NCI-H2227 (cell line): ENCODE data around the gene PIK3R6.
A peak's percentile ranks its signal among the peaks of the same experiment; 100 is the strongest.
"Not testable (repeated sequence)": the region's sequence is repeated elsewhere in the genome, so short reads cannot be mapped to it uniquely, and the experiment has no call there.

ENCODE experiments used
- DNase-seq: peaks from one replicate; lab custom pipeline; 2025; ENCODE audit not compliant: unreplicated experiment; lab: John Stamatoyannopoulos, UW

PIK3R6 gene

GRCh38 chr17:8829036-8829941 lies 38.2 kb downstream of the PIK3R6 start:
- DNase-seq, result no peak

- no peak for DNase-seq
Measured at GRCh38 chr17:8828517-8828875, 39.0 kb downstream of the PIK3R6 start.

GRCh38 chr17:8826808-8827435 lies 40.6 kb downstream of the PIK3R6 start:
- DNase-seq, result no peak

GRCh38 chr17:8825802-8826201 lies 41.7 kb downstream of the PIK3R6 start:
- no peak for DNase-seq

GRCh38 chr17:8823279-8823678 lies 44.2 kb downstream of the PIK3R6 start:
- DNase-seq, result no peak

GRCh38 chr17:8822401-8823035 lies 45.0 kb downstream of the PIK3R6 start:
- DNase-seq, result no peak

- no peak for DNase-seq
Measured at GRCh38 chr17:8821446-8822105, 45.9 kb downstream of the PIK3R6 start.

GRCh38 chr17:8820311-8821010 lies 47.0 kb downstream of the PIK3R6 start:
- peak; percentile 10 for DNase-seq

GRCh38 chr17:8818654-8819330 lies 48.7 kb downstream of the PIK3R6 start:
- no peak for DNase-seq

GRCh38 chr17:8818047-8818446 lies 49.4 kb downstream of the PIK3R6 start:
- DNase-seq, result no peak

- DNase-seq, result no peak
Measured at GRCh38 chr17:8806926-8807550, 60.4 kb downstream of the PIK3R6 start.

GRCh38 chr17:8806253-8806925 lies 61.1 kb downstream of the PIK3R6 start:
- no peak for DNase-seq

- not testable (repeated sequence) for DNase-seq
Measured at GRCh38 chr17:8805396-8805795, 62.1 kb downstream of the PIK3R6 start.

GRCh38 chr17:8803531-8804420 lies 63.7 kb downstream of the PIK3R6 start:
- no peak for DNase-seq

GRCh38 chr17:8801135-8801840 lies 66.2 kb downstream of the PIK3R6 start:
- DNase-seq, result no peak

GRCh38 chr17:8800656-8801055 lies 66.8 kb downstream of the PIK3R6 start:
- no peak for DNase-seq

- no peak for DNase-seq
Measured at GRCh38 chr17:8799570-8800212, 67.8 kb downstream of the PIK3R6 start.
